Heart left ventricle (tissue), 16 donors: ENCODE data around the gene ARHGAP29. TPM values are rescaled to one million over a fixed set of nuclear protein-coding genes. Genes with fewer than 3 reads are reported as not detected.

Experiments used
- ATAC-seq, 4 donors: fragments of 200-7000 bp; cut with Tn5 transposase; one replicate each; pipeline ENCODE4 v1.9.1; 2020 to 2022; ENCODE audit warnings: moderate library complexity in 4 of 4, mild to moderate bottlenecking in 3 of 4, moderate number of reproducible peaks in 1 of 4
- DNase-seq, 5 donors: peaks; one replicate each; pipeline ENCODE4 v3.0.0-alpha.2; 2020
- H3K27ac ChIP-seq, 12 donors: fragments of 200-600 bp; sonication (generic) in 4 of 12; one replicate each; pipeline versions ENCODE4 v1.5.0 to v1.8.0; 2016 to 2022; ENCODE audit warnings: mild to moderate bottlenecking in 2 of 12
- H3K27me3 ChIP-seq, 9 donors: fragments of 200-600 bp; sonication (generic) in 2 of 9; one replicate each; pipeline versions ENCODE4 v1.5.1 to v1.8.0; 2016 to 2022; ENCODE audit warnings: mild to moderate bottlenecking in 3 of 9
- H3K36me3 ChIP-seq, 9 donors: fragments of 200-600 bp; sonication (generic) in 2 of 9; one replicate each; pipeline versions ENCODE4 v1.5.0 to v1.8.0; 2018 to 2022; ENCODE audit warnings: mild to moderate bottlenecking in 2 of 9
- H3K4me1 ChIP-seq, 12 donors: fragments of 200-600 bp; sonication (generic) in 4 of 12; one replicate each; pipeline versions ENCODE4 v1.5.0 to v1.8.0; 2016 to 2022; ENCODE audit warnings: mild to moderate bottlenecking in 3 of 12
- H3K4me3 ChIP-seq, 12 donors: fragments of 200-600 bp; sonication (generic) in 4 of 12; one replicate each; pipeline versions ENCODE4 v1.5.0 to v1.8.0; 2017 to 2022; ENCODE audit warnings: mild to moderate bottlenecking in 9 of 12, moderate library complexity in 4 of 12
- H3K9me3 ChIP-seq, 12 donors: fragments of 200-600 bp; sonication (generic) in 4 of 12; one replicate each; pipeline versions ENCODE4 v1.5.0 to v1.8.0; 2016 to 2022; ENCODE audit warnings: mild to moderate bottlenecking in 1 of 12
- POLR2A ChIP-seq, 2 donors: fragments of 450-650 bp; IDR thresholded peaks; one replicate each; pipeline ENCODE4 v1.6.1; 2017; ENCODE audit warnings: antibody characterized with exemption in 2 of 2, mild to moderate bottlenecking in 2 of 2, moderate library complexity in 2 of 2
- WGBS, 4 donors: extraction: QIAGEN DNeasy Blood & Tissue Kit in 2 of 4; methylation state at CpG; one replicate each; pipeline versions ENCODE4 v1.1.5 to v1.1.7; 2013 to 2018; 5-methylcytosine and 5-hydroxymethylcytosine counted together
- intact Hi-C, 10 donors: fragments of 100-400 bp; cut with DNase I; formaldehyde crosslinking; loops; one replicate each; pipeline versions ENCODE4 v1.11.1 to v1.14.2; 2022
- polyA plus RNA-seq, 2 donors: library from polyadenylated mRNA; stranded (reverse); fragments of 200-250 nt; gene quantifications; one replicate each; pipeline ENCODE4 v1.2.3, GENCODE V29; 2013
- total RNA-seq, 9 donors: library from RNA; depleted of rRNA in 2 of 9; stranded (reverse); fragments of >200 nt in 2 of 9; fragmentation: NEBNext Ultra II Directional in 3 of 9; extraction: Animal tissue kit (Norgen Biotek cat#: 25700) in 3 of 9; gene quantifications; one replicate each; pipeline versions ENCODE4 v1.1.0 to v1.2.4, GENCODE V29; 2016 to 2023
- TF ChIP-seq, protein P1 (sequence below), 12 donors: fragments of 200-600 bp; sonication (generic) in 4 of 12; IDR thresholded peaks; one replicate each; pipeline versions ENCODE4 v1.5.0 to v1.8.0; 2018 to 2022; ENCODE audit warnings: antibody characterized with exemption in 12 of 12, mild to moderate bottlenecking in 5 of 12
- donor health status: ischemic (EF 13 %, LVEDD 7.1; RV severe dilation, severe dysfunction).
- donor health status: healthy with polysubstance abuse.
- donor health status: DM: no; HTN: yes; CAD: no.
- donor health status: DM: no; HTN: no; CAD: no.
- donor health status: ischemic (EF 25% LVEDD 6.9; RV normal size, moderate dysfunction).
- donor health status: ischemic (EF 25% LVEDD 5.7; RV mildly dilated, moderate dysfunction).
- donor health status: healthy.
- donor health status: DM: yes; HTN: yes; CAD: no.
- donor health status: ischemic (EF 35%, LVEDD 5.7; RV mildly dilated, moderate dysfunction).
- donor health status: nonischemic (EF 11% LVEDD 7.7; RV severe dilation, severe dysfunction).
- donor health status: DM: yes; HTN: yes; CAD: no.
- donor health status: PGD.
- donor health status: ischemic (EF 29% LVEDD 5.4; RV normal size, mild dysfunction).
- donor health status: nonischemic (EF 23%, LVEDD 6.1; RV moderate dilation, normal function).

ARHGAP29 gene
- total and polyA plus RNA-seq, 11 donors, result 11.0 to 35.7 (median 26.2) TPM

- ATAC-seq, result no peak
- DNase-seq, result no peak
- intact Hi-C loops, result loop anchor here in 1 of 10 donors (5.0 kb wide), 1 partner anchor 43 kb away; no protein-coding TSS in a partner anchor
Measured at GRCh38 chr1:94259635-94260289, 22.4 kb upstream of the ARHGAP29 start.

GRCh38 chr1:94258873-94259331 lies 21.5 kb upstream of the ARHGAP29 start:
- peak overlapping the region in 6 of 12 donors; percentile 1 to 68 (median 43) for H3K27ac ChIP-seq
- no peaks in the 10 kb centered on the region for H3K9me3 ChIP-seq
- ATAC-seq, result peak in 3 of 4 donors; percentile 68 to 92 (median 92)
- TF ChIP-seq, protein P1, sequence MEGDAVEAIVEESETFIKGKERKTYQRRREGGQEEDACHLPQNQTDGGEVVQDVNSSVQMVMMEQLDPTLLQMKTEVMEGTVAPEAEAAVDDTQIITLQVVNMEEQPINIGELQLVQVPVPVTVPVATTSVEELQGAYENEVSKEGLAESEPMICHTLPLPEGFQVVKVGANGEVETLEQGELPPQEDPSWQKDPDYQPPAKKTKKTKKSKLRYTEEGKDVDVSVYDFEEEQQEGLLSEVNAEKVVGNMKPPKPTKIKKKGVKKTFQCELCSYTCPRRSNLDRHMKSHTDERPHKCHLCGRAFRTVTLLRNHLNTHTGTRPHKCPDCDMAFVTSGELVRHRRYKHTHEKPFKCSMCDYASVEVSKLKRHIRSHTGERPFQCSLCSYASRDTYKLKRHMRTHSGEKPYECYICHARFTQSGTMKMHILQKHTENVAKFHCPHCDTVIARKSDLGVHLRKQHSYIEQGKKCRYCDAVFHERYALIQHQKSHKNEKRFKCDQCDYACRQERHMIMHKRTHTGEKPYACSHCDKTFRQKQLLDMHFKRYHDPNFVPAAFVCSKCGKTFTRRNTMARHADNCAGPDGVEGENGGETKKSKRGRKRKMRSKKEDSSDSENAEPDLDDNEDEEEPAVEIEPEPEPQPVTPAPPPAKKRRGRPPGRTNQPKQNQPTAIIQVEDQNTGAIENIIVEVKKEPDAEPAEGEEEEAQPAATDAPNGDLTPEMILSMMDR (IDR thresholded peaks at IDR 0.05), result no peak
- no peak for TF ChIP-seq POLR2A (IDR thresholded peaks at IDR 0.05)
- DNase-seq, result peak in 3 of 5 donors; percentile 22 to 66 (median 57)
- no peak overlapping the region for H3K4me3 ChIP-seq
- H3K4me1 ChIP-seq, result peaks cover 0 to 25% (median 7%) of the 10 kb centered on the region in 12 donors
- no peaks in the 10 kb centered on the region for H3K36me3 ChIP-seq
- intact Hi-C loops, result loop anchor here in 1 of 10 donors (5.0 kb wide), 1 partner anchor 43 kb away; no protein-coding TSS in a partner anchor
- no peaks in the 10 kb centered on the region for H3K27me3 ChIP-seq

More at GRCh38 chr1:94259635-94260289, 22.4 kb upstream of the ARHGAP29 start:
- Histone ChIP-seq H3K27me3 (no peaks in the 10 kb centered on the region), H3K4me1 (peaks cover 0 to 22% (median 7%) of the 10 kb centered on the region in 12 donors), H3K27ac (peak overlapping the region in 3 of 12 donors; percentile 39 to 68 (median 58)), H3K9me3 (no peaks in the 10 kb centered on the region), H3K4me3 (no peak overlapping the region), H3K36me3 (no peaks in the 10 kb centered on the region)
- no peak for TF ChIP-seq POLR2A (IDR thresholded peaks at IDR 0.05)
- TF ChIP-seq, protein P1 (IDR thresholded peaks at IDR 0.05), result no peak
- 92 to 94% (median 93%) methylated on average over 7 of the region's 7 CpGs for WGBS, 4 donors

DNA sequence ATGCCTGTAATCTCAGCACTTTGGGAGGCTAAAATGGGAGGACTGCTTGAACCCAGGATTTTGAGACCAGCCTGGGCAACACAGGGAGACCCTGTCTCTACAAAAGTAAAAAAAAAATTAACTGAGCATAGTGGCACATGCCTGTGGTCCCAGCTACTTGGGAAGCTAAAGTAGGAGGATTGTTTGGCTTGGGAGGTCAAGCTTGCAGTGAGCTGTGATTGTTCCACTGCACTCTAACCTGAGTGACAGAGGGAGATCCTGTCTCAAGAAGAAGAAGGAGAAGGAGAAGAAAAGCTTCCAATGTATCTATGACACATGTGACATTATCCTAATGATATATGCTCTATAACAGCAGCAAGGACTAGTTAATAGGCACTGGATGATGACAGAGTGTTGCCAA lies 20.1 kb upstream of the ARHGAP29 start:
- H3K36me3 ChIP-seq, result no peaks in the 10 kb centered on the region
- H3K27me3 ChIP-seq, result no peaks in the 10 kb centered on the region
- TF ChIP-seq POLR2A (IDR thresholded peaks at IDR 0.05), result no peak
- no peak overlapping the region for H3K4me3 ChIP-seq
- H3K4me1 ChIP-seq, result peaks cover 0 to 25% (median 7%) of the 10 kb centered on the region in 12 donors
- H3K27ac ChIP-seq, result peak overlapping the region in 1 of 12 donors; percentile 4
- intact Hi-C loops, result loop anchor here in 1 of 10 donors (5.0 kb wide), 1 partner anchor 45 kb away; no protein-coding TSS in a partner anchor
- no peak for ATAC-seq
- DNase-seq, result no peak
- H3K9me3 ChIP-seq, result no peaks in the 10 kb centered on the region

GRCh38 chr1:94255476-94255875 lies 18.1 kb upstream of the ARHGAP29 start:
- WGBS, 4 donors, result 46 to 63% (median 54%) methylated on average over 2 of the region's 2 CpGs
- H3K36me3 ChIP-seq, result no peaks in the 10 kb centered on the region
- TF ChIP-seq POLR2A (IDR thresholded peaks at IDR 0.05), result peak in 1 of 2 donors; percentile 31
- TF ChIP-seq, protein P1 (IDR thresholded peaks at IDR 0.05), result no peak
- H3K27me3 ChIP-seq, result no peaks in the 10 kb centered on the region
- DNase-seq (no peak), ATAC-seq (peak in 3 of 4 donors; percentile 42 to 84 (median 44))
- no peak overlapping the region for H3K4me3 ChIP-seq
- peaks cover 0 to 25% (median 7%) of the 10 kb centered on the region in 12 donors for H3K4me1 ChIP-seq
- H3K9me3 ChIP-seq, result no peaks in the 10 kb centered on the region
- peak overlapping the region in 6 of 12 donors; percentile 14 to 55 (median 28) for H3K27ac ChIP-seq
- intact Hi-C loops, result loop anchor here in 2 of 10 donors (2.0 to 5.0 kb wide), 2 partner anchors 41 to 47 kb away; no protein-coding TSS in a partner anchor
